ENCODE measurements around the gene HMCN2.

The HMCN2 gene

GRCh38 chr9:130347931-130348330 lies 82.4 kb downstream of the HMCN2 start:
- no peak for DNase-seq

GRCh38 chr9:130348341-130348740 lies 82.8 kb downstream of the HMCN2 start:
- DNase-seq = no peak

GRCh38 chr9:130348881-130349280 lies 83.3 kb downstream of the HMCN2 start:
- no peak for DNase-seq

- DNase-seq = no peak
Observed at GRCh38 chr9:130349398-130349797, 83.8 kb downstream of the HMCN2 start.

- DNase-seq = no peak
Observed at GRCh38 chr9:130351343-130351742, 85.8 kb downstream of the HMCN2 start.

- DNase-seq = no peak
Observed at GRCh38 chr9:130352081-130352480, 86.5 kb downstream of the HMCN2 start.

- DNase-seq = no peak
Observed at GRCh38 chr9:130352586-130353285, 87.2 kb downstream of the HMCN2 start.

GRCh38 chr9:130354378-130354777 lies 88.8 kb downstream of the HMCN2 start:
- no peak for DNase-seq

- DNase-seq = no peak
Observed at GRCh38 chr9:130354806-130355205, 89.2 kb downstream of the HMCN2 start.

- no peak for DNase-seq
Observed at GRCh38 chr9:130356033-130356432, 90.5 kb downstream of the HMCN2 start.

- DNase-seq = no peak
Observed at GRCh38 chr9:130356877-130357584, 91.5 kb downstream of the HMCN2 start.

GRCh38 chr9:130358928-130359327 lies 93.4 kb downstream of the HMCN2 start:
- no peak for DNase-seq

GRCh38 chr9:130359819-130360218 lies 94.3 kb downstream of the HMCN2 start:
- DNase-seq = no peak

GRCh38 chr9:130360672-130361071 lies 95.1 kb downstream of the HMCN2 start:
- DNase-seq = no peak

GRCh38 chr9:130361873-130362362 lies 96.4 kb downstream of the HMCN2 start:
- DNase-seq = no peak

GRCh38 chr9:130362691-130363090 lies 97.1 kb downstream of the HMCN2 start:
- no peak for DNase-seq

- no peak for DNase-seq
Observed at GRCh38 chr9:130363755-130364404, 98.3 kb downstream of the HMCN2 start.

GRCh38 chr9:130364619-130365322 lies 99.2 kb downstream of the HMCN2 start:
- peak; percentile 35 for DNase-seq

- no peak for DNase-seq
Observed at GRCh38 chr9:130365323-130365721, 99.8 kb downstream of the HMCN2 start.

- DNase-seq = no peak
Observed at GRCh38 chr9:130366072-130366471, 100.5 kb downstream of the HMCN2 start.

- DNase-seq = no peak
Observed at GRCh38 chr9:130366888-130367550, 101.5 kb downstream of the HMCN2 start.

- DNase-seq = no peak
Observed at GRCh38 chr9:130368631-130369103, 103.1 kb downstream of the HMCN2 start.

- DNase-seq = no peak
Observed at GRCh38 chr9:130370226-130370625, 104.7 kb downstream of the HMCN2 start.
